Neuron (in vitro differentiated cells): ENCODE data around the gene SOX18.

Experiments
- H2AFZ ChIP-seq: one replicate; pipeline ENCODE4 v1.6.1; 2013; ENCODE audit warnings: low read depth, mild to moderate bottlenecking, inconsistent platforms, low read length, moderate library complexity
- H3K27me3 ChIP-seq: one replicate; pipeline ENCODE4 v1.6.1; 2013; ENCODE audit warnings: low read length; ENCODE audit not compliant: insufficient read depth
- H3K36me3 ChIP-seq: one replicate; pipeline ENCODE4 v1.6.1; 2013; ENCODE audit warnings: low read length; ENCODE audit not compliant: insufficient read depth
- H3K4me1 ChIP-seq: one replicate; pipeline ENCODE4 v1.6.1; 2013; ENCODE audit warnings: low read length; ENCODE audit not compliant: insufficient read depth
- H3K4me3 ChIP-seq: 2 replicates; pipeline ENCODE4 v1.5.1; 2013; ENCODE audit warnings: mild to moderate bottlenecking, low read length, moderate library complexity
- H3K9me3 ChIP-seq: one replicate; pipeline ENCODE4 v1.6.1; 2013; ENCODE audit warnings: low read length

The SOX18 gene

DNA sequence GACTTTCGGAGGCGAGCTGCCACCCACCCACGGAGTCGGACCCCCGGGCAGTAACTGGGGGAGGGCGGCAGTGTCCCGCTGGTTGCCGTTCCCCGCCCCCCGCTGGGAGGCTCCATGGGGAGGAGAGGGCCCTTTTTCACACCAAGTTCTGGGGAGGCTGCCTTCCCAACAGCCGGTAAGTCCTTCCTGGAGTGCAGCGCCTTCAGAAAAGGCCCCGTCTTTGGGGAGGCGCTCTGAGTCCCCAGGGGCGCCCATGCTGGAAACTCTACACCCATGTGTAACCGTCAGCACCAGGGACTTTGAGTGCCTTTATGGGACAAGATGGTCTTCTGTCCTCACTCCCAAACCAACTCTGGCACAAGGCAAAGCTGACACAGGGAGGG is 430 bp upstream of the SOX18 start:
- Histone ChIP-seq H3K36me3 (no peaks in the 10 kb centered on the region), H3K4me3 (no peak overlapping the region), H3K4me1 (peaks cover 15% of the 10 kb centered on the region), H3K27me3 (peaks cover 89% of the 10 kb centered on the region), H2AFZ (no peak overlapping the region), H3K9me3 (no peaks in the 10 kb centered on the region)

- no peaks in the 10 kb centered on the region for H3K36me3 ChIP-seq
- H3K27me3 ChIP-seq = peaks cover 90% of the 10 kb centered on the region
- no peaks in the 10 kb centered on the region for H3K9me3 ChIP-seq
- H3K4me3 ChIP-seq = no peak overlapping the region
- peaks cover 8% of the 10 kb centered on the region for H3K4me1 ChIP-seq
- no peak overlapping the region for H2AFZ ChIP-seq
Measured at GRCh38 chr20:64048402-64049044, 916 bp downstream of the SOX18 start.

DNA sequence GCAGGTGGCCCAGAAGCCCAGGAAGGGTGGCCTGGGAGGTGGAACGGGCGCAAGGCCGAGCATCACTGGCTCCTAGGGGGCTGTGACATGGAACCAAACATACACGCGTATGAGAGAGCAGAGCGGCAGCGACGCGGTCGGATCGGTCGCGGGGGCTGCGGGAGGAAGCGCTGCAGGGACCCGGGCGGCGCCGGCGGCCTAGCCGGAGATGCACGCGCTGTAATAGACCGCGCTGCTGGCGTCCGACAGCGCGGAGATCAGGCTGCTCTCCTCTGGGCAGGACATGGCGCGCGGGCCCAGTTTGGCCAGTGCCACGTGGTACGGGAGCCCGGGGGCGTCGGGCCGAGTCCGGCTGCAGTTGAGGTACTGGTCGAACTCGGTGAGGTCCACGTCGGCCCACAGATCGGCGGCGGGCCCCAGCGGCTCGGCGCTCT is 1.5 kb downstream of the SOX18 start:
- Histone ChIP-seq H3K4me1 (peaks cover 8% of the 10 kb centered on the region), H3K4me3 (no peak overlapping the region), H2AFZ (no peak overlapping the region), H3K9me3 (no peaks in the 10 kb centered on the region), H3K27me3 (peaks cover 87% of the 10 kb centered on the region), H3K36me3 (no peaks in the 10 kb centered on the region)

DNA sequence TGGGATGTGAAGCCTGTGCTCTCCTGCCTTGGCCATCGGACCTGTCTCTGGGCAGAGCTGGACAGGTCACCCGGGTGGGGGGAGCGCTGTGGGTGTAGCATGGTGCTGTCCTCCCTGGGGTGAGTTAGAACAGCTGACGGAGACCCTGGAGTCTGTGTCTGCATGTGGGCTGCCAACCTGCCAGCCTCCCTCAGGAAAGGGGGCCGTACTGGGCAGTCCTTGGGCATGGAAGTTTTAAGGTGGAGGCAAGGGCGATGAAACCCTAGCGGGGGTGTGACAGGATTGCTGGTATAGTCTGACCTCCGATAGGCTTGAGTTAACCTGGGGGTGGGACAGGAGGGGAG is 2.4 kb downstream of the SOX18 start:
- Histone ChIP-seq H3K9me3 (no peaks in the 10 kb centered on the region), H3K27me3 (peaks cover 83% of the 10 kb centered on the region), H2AFZ (no peak overlapping the region), H3K36me3 (no peaks in the 10 kb centered on the region), H3K4me1 (peaks cover 10% of the 10 kb centered on the region), H3K4me3 (no peak overlapping the region)

DNA sequence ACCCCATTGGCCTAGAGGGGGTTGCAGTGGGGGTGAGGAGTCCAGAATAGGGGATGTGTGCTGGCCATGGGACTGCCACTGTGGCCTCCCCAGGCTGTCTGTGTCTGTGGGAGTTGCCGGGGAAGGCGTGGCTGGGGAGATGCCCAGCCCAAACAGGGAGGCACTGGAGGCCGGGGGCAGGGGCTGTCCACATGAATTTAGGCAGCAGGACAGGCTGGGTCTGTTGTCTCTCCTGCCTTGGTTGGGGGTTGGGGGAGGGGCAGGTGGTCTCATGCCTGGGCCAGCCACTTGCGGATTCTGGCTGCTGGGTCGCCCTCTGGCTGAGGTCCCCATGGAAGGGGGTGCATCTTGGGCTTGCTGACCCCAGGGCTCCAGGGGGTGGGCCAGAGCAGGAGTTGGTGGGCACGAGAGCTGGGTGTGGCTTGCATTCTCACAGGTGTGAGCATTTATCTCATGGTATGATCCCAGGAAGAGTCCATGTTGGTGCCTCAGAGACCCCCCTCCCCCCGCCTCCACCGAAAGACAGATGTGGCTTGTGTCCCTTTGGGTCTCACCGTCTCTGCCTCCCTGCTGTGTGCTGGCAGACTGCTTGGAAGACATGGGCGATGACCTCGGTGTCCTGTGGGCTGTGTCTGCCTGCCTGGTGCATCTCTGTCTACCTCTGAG is 4.0 kb downstream of the SOX18 start:
- no peaks in the 10 kb centered on the region for H3K9me3 ChIP-seq
- H2AFZ ChIP-seq = no peak overlapping the region
- H3K36me3 ChIP-seq = no peaks in the 10 kb centered on the region
- no peak overlapping the region for H3K4me3 ChIP-seq
- H3K27me3 ChIP-seq = peaks cover 83% of the 10 kb centered on the region
- H3K4me1 ChIP-seq = peaks cover 10% of the 10 kb centered on the region

DNA sequence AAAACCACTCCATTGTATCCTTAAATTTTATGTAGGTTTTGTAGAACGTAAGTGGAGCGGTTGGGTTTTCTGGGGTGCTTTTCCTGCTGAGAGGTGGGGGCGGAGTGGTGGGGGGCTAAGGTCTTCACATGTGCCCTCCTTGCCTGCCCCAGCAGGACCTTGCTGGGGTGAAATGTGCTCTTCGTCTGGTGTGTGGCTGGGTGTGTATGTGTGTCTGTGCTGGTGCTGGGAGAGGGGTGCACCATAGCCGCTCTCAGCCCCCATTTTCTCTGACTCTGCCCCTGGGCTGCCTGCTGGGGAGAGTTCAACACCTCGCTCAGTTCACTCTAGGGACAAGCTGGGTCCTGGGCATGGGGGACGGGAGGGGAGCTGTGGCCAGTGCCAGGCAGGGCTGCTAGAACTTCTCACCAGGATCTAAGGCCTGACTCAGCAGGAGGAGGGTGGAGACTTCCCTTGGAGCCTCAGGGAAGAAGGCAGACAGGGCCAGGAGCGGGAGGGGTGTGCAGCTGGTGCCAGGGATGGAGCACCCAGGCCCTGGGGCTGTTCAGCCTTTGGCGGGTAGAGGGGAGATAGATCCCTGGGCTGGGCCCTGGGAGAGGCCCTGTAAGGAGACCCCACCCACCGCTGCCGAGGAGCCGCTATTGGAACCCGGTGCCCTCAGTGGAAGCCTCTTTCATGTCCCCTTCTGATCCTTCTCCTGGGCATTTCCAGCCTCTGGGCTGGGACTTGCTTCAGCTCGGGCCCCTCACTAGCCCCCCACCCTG is 4.8 kb downstream of the SOX18 start:
- Histone ChIP-seq H3K4me3 (no peak overlapping the region), H3K4me1 (peaks cover 5% of the 10 kb centered on the region), H3K9me3 (no peaks in the 10 kb centered on the region), H2AFZ (no peak overlapping the region), H3K27me3 (peaks cover 83% of the 10 kb centered on the region), H3K36me3 (no peaks in the 10 kb centered on the region)

DNA sequence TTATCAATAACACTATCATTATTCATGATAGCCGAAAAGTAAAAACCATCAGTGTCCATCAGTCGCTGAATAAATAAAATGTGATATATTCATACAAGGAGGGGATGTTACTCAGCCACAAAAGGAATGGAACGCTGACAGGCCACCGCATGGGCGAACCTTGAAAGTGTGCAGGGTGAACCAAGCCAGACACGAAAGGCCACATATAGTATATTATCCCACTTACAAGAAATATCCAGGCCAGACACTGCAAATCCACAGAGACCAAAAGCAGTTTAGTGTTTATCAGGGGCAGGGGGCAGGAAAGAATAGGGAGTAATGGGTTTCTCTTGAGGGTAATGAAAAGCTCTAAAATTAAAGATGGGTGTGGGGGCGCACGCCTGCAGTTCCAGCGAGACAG is 5.7 kb downstream of the SOX18 start:
- Histone ChIP-seq H3K9me3 (no peaks in the 10 kb centered on the region), H3K4me3 (no peak overlapping the region), H3K27me3 (peaks cover 87% of the 10 kb centered on the region), H3K36me3 (no peaks in the 10 kb centered on the region), H2AFZ (no peak overlapping the region), H3K4me1 (peaks cover 11% of the 10 kb centered on the region)

GRCh38 chr20:64042054-64042781 is 7.2 kb downstream of the SOX18 start:
- H3K4me3 ChIP-seq = no peak overlapping the region
- H2AFZ ChIP-seq = no peak overlapping the region
- peaks cover 81% of the 10 kb centered on the region for H3K27me3 ChIP-seq
- no peaks in the 10 kb centered on the region for H3K9me3 ChIP-seq
- no peaks in the 10 kb centered on the region for H3K36me3 ChIP-seq
- peaks cover 11% of the 10 kb centered on the region for H3K4me1 ChIP-seq

GRCh38 chr20:64041781-64042053 is 7.7 kb downstream of the SOX18 start:
- no peaks in the 10 kb centered on the region for H3K9me3 ChIP-seq
- H3K4me1 ChIP-seq = peaks cover 13% of the 10 kb centered on the region
- H3K27me3 ChIP-seq = peaks cover 76% of the 10 kb centered on the region
- H3K4me3 ChIP-seq = no peak overlapping the region
- no peaks in the 10 kb centered on the region for H3K36me3 ChIP-seq
- H2AFZ ChIP-seq = no peak overlapping the region

- Histone ChIP-seq H2AFZ (no peak overlapping the region), H3K36me3 (no peaks in the 10 kb centered on the region), H3K4me3 (no peak overlapping the region), H3K4me1 (peaks cover 18% of the 10 kb centered on the region), H3K27me3 (peaks cover 71% of the 10 kb centered on the region), H3K9me3 (no peaks in the 10 kb centered on the region)
Measured at GRCh38 chr20:64041040-64041780, 8.2 kb downstream of the SOX18 start.

DNA sequence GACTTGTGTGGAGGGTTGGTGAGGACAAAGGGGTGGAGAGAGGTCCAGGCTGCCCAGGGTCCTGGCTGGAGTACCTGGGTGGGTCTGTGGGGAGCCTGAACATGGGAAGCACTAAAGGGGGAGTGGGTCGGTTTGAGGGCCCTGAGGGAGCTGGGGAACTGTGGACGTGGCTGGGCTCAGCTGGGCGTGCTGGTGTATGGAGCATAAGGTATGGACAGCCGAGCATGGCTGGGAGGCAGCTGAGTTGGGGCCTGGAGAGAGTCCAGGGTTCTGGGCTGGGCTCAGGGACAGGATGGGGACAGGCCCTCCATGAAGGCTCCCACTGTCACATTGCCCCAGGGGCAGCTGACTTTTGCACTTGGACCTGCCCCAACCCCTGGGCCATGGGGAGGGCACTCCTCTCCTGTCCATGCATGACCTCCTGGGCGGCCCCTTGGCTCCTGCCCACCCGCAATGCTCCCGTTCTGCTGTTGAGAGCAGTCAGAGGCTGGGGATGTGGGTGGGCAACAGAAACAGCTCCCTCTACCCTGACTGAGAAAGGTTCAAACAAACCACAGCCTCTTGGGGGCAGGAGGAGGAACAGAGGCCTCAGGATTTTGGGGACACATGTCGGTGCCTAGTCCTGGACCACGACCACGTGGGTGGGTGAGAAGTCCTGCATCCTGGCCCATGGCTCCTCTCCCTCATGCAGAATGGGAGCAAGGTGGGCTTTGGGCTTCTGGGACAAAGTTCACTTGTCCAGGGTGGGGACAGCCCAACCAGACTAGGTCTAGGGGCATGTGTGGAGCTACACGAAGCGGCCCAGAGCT is 9.0 kb downstream of the SOX18 start:
- peaks cover 63% of the 10 kb centered on the region for H3K27me3 ChIP-seq
- H3K9me3 ChIP-seq = no peaks in the 10 kb centered on the region
- H2AFZ ChIP-seq = no peak overlapping the region
- peaks cover 18% of the 10 kb centered on the region for H3K4me1 ChIP-seq
- no peak overlapping the region for H3K4me3 ChIP-seq
- no peaks in the 10 kb centered on the region for H3K36me3 ChIP-seq
